ENCODE results near the gene APOB. TPM values are rescaled to one million over a fixed set of nuclear protein-coding genes. Genes with fewer than 3 reads are reported as not detected.

The APOB gene
- polyA plus RNA-seq, 4 donors = 14.1 to 1,089 (median 138) TPM

GRCh38 chr2:20961858-20962257, 82.0 kb downstream of the APOB start:
- 56 to 64% (median 58%) methylated on average over 7 of the region's 7 CpGs for WGBS, 3 donors
- H3K4me3 ChIP-seq (ENCODE audit: low read depth in 1 of 3, low read length in 3 of 3) = no peak overlapping the region
- H3K36me3 ChIP-seq (ENCODE audit: control insufficient read depth in 3 of 3, insufficient read depth in 2 of 3, low read depth in 1 of 3, low read length in 3 of 3) = no peaks in the 10 kb centered on the region
- H3K4me1 ChIP-seq (ENCODE audit: control insufficient read depth in 3 of 3, insufficient read depth in 2 of 3, low read depth in 1 of 3, low read length in 2 of 3) = no peaks in the 10 kb centered on the region
- FAIRE-seq (no peak), DNase-seq (no peak)
- no peaks in the 10 kb centered on the region for H3K9me3 ChIP-seq (ENCODE audit: control insufficient read depth in 2 of 2, insufficient read depth in 1 of 2, low read depth in 1 of 2, low read length in 1 of 2)
- H3K27me3 ChIP-seq (ENCODE audit: control insufficient read depth in 3 of 3, insufficient read depth in 3 of 3, low read length in 3 of 3) = peaks cover 0 to 29% (median 6%) of the 10 kb centered on the region in 3 donors
- H3K27ac ChIP-seq (ENCODE audit: low read depth in 1 of 3, low read length in 2 of 3) = no peak overlapping the region

GRCh38 chr2:20960003-20960402, 83.9 kb downstream of the APOB start:
- Histone ChIP-seq H3K27ac (ENCODE audit: low read depth in 1 of 3, low read length in 2 of 3) (no peak overlapping the region), H3K9me3 (ENCODE audit: control insufficient read depth in 2 of 2, insufficient read depth in 1 of 2, low read depth in 1 of 2, low read length in 1 of 2) (no peaks in the 10 kb centered on the region), H3K4me3 (ENCODE audit: low read depth in 1 of 3, low read length in 3 of 3) (no peak overlapping the region), H3K36me3 (ENCODE audit: control insufficient read depth in 3 of 3, insufficient read depth in 2 of 3, low read depth in 1 of 3, low read length in 3 of 3) (no peaks in the 10 kb centered on the region), H3K4me1 (ENCODE audit: control insufficient read depth in 3 of 3, insufficient read depth in 2 of 3, low read depth in 1 of 3, low read length in 2 of 3) (no peaks in the 10 kb centered on the region), H3K27me3 (ENCODE audit: control insufficient read depth in 3 of 3, insufficient read depth in 3 of 3, low read length in 3 of 3) (peaks cover 0 to 19% (median 0%) of the 10 kb centered on the region in 3 donors)
- FAIRE-seq (no peak), DNase-seq (no peak)
- 66 to 77% (median 67%) methylated on average over 4 of the region's 4 CpGs for WGBS, 3 donors

GRCh38 chr2:20959252-20959651, 84.6 kb downstream of the APOB start:
- Histone ChIP-seq H3K4me3 (ENCODE audit: low read depth in 1 of 3, low read length in 3 of 3) (no peak overlapping the region), H3K27me3 (ENCODE audit: control insufficient read depth in 3 of 3, insufficient read depth in 3 of 3, low read length in 3 of 3) (peaks cover 0 to 16% (median 0%) of the 10 kb centered on the region in 3 donors), H3K36me3 (ENCODE audit: control insufficient read depth in 3 of 3, insufficient read depth in 2 of 3, low read depth in 1 of 3, low read length in 3 of 3) (no peaks in the 10 kb centered on the region), H3K9me3 (ENCODE audit: control insufficient read depth in 2 of 2, insufficient read depth in 1 of 2, low read depth in 1 of 2, low read length in 1 of 2) (no peaks in the 10 kb centered on the region), H3K27ac (ENCODE audit: low read depth in 1 of 3, low read length in 2 of 3) (no peak overlapping the region), H3K4me1 (ENCODE audit: control insufficient read depth in 3 of 3, insufficient read depth in 2 of 3, low read depth in 1 of 3, low read length in 2 of 3) (no peaks in the 10 kb centered on the region)
- no peak for DNase-seq
- WGBS, 3 donors = 67 to 80% (median 79%) methylated on average over 4 of the region's 4 CpGs
- no peak for FAIRE-seq

GRCh38 chr2:20957788-20958525, 85.9 kb downstream of the APOB start:
- Histone ChIP-seq H3K9me3 (ENCODE audit: control insufficient read depth in 2 of 2, insufficient read depth in 1 of 2, low read depth in 1 of 2, low read length in 1 of 2) (no peaks in the 10 kb centered on the region), H3K36me3 (ENCODE audit: control insufficient read depth in 3 of 3, insufficient read depth in 2 of 3, low read depth in 1 of 3, low read length in 3 of 3) (no peaks in the 10 kb centered on the region), H3K4me1 (ENCODE audit: control insufficient read depth in 3 of 3, insufficient read depth in 2 of 3, low read depth in 1 of 3, low read length in 2 of 3) (no peaks in the 10 kb centered on the region), H3K27me3 (ENCODE audit: control insufficient read depth in 3 of 3, insufficient read depth in 3 of 3, low read length in 3 of 3) (peaks cover 0 to 9% (median 0%) of the 10 kb centered on the region in 3 donors), H3K27ac (ENCODE audit: low read depth in 1 of 3, low read length in 2 of 3) (no peak overlapping the region), H3K4me3 (ENCODE audit: low read depth in 1 of 3, low read length in 3 of 3) (no peak overlapping the region)
- no peak for FAIRE-seq
- DNase-seq = no peak
- 80 to 84% (median 84%) methylated on average over 21 of the region's 21 CpGs for WGBS, 3 donors

- H3K4me3 ChIP-seq (ENCODE audit: low read depth in 1 of 3, low read length in 3 of 3) = no peak overlapping the region
- no peak for FAIRE-seq
- WGBS, 3 donors = 57 to 65% (median 64%) methylated on average over 10 of the region's 10 CpGs
- H3K27ac ChIP-seq (ENCODE audit: low read depth in 1 of 3, low read length in 2 of 3) = no peak overlapping the region
- DNase-seq = peak in 1 of 2 donors; percentile 44
- H3K4me1 ChIP-seq (ENCODE audit: control insufficient read depth in 3 of 3, insufficient read depth in 2 of 3, low read depth in 1 of 3, low read length in 2 of 3) = no peaks in the 10 kb centered on the region
- H3K27me3 ChIP-seq (ENCODE audit: control insufficient read depth in 3 of 3, insufficient read depth in 3 of 3, low read length in 3 of 3) = peaks cover 0 to 9% (median 2%) of the 10 kb centered on the region in 3 donors
- no peaks in the 10 kb centered on the region for H3K9me3 ChIP-seq (ENCODE audit: control insufficient read depth in 2 of 2, insufficient read depth in 1 of 2, low read depth in 1 of 2, low read length in 1 of 2)
- no peaks in the 10 kb centered on the region for H3K36me3 ChIP-seq (ENCODE audit: control insufficient read depth in 3 of 3, insufficient read depth in 2 of 3, low read depth in 1 of 3, low read length in 3 of 3)
Measured at GRCh38 chr2:20955277-20956026, 88.4 kb downstream of the APOB start.

GRCh38 chr2:20953146-20953824, 90.6 kb downstream of the APOB start:
- DNase-seq (no peak), FAIRE-seq (no peak)
- Histone ChIP-seq H3K27me3 (ENCODE audit: control insufficient read depth in 3 of 3, insufficient read depth in 3 of 3, low read length in 3 of 3) (peaks cover 0 to 10% (median 5%) of the 10 kb centered on the region in 3 donors), H3K4me1 (ENCODE audit: control insufficient read depth in 3 of 3, insufficient read depth in 2 of 3, low read depth in 1 of 3, low read length in 2 of 3) (no peaks in the 10 kb centered on the region), H3K4me3 (ENCODE audit: low read depth in 1 of 3, low read length in 3 of 3) (no peak overlapping the region), H3K27ac (ENCODE audit: low read depth in 1 of 3, low read length in 2 of 3) (no peak overlapping the region), H3K9me3 (ENCODE audit: control insufficient read depth in 2 of 2, insufficient read depth in 1 of 2, low read depth in 1 of 2, low read length in 1 of 2) (no peaks in the 10 kb centered on the region), H3K36me3 (ENCODE audit: control insufficient read depth in 3 of 3, insufficient read depth in 2 of 3, low read depth in 1 of 3, low read length in 3 of 3) (no peaks in the 10 kb centered on the region)
- 57 to 68% (median 62%) methylated on average over 10 of the region's 10 CpGs for WGBS, 3 donors

Other genes starting within 250 kb of the APOB start
- gene LDAH, start 221.0 kb downstream of the APOB start, polyA plus RNA-seq = 10 to 100 TPM in 2 of 4 donors, 1 to 10 TPM in 2; 4.3 to 32.1 (median 10.4) TPM
- gene TDRD15, start 79.9 kb upstream of the APOB start, polyA plus RNA-seq = under 1 TPM in 1 of 4 donors, not detected in 3; 0.01 TPM